DMS79 (cell line): ENCODE measurements around the gene GUCY1A2.
"Not testable (repeated sequence)": the region's sequence is repeated elsewhere in the genome, so short reads cannot be mapped to it uniquely, and the experiment has no call there.

Experiments used
- DNase-seq: peaks from one replicate; lab custom pipeline; 2025; lab: John Stamatoyannopoulos, UW

The GUCY1A2 gene

DNA sequence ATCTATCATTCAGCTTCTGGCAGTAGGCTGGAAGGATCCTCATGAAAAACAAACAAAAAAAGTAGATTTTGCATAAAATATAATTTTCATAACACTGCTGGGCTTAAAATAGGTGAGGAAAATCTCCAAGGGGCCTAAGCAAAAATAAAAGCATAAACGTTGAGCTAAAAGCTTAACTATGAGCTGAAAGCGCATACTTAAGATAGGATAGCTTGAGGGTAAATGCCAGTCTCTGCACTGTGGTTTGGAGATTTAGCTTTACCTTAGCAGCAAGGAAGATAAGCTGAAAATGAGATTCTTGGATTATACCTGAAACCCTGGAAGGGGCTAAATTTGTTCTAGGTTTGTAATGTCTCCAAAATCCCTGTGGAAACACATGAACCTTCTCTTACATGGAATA is 183.7 kb downstream of the GUCY1A2 start:
- DNase-seq = no peak

DNA sequence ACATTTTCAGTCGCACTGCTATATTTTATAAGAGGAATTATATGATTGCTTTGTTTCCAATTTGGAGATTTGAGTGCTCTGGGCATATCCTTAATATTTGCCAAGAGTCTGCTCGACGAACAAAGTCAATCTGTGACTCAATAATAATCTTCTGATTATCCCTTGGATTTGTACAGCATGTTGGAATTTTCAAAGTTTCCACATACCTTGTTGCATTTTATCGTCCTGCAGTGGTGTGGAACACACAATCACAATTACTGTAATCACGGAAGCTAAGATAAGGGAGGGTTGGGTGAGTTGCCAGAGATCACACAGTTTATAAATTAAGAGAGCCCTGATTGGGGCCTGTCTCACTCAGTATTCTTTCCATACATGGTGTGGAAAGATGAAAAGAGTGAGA is 189.3 kb downstream of the GUCY1A2 start:
- DNase-seq = no peak

DNA sequence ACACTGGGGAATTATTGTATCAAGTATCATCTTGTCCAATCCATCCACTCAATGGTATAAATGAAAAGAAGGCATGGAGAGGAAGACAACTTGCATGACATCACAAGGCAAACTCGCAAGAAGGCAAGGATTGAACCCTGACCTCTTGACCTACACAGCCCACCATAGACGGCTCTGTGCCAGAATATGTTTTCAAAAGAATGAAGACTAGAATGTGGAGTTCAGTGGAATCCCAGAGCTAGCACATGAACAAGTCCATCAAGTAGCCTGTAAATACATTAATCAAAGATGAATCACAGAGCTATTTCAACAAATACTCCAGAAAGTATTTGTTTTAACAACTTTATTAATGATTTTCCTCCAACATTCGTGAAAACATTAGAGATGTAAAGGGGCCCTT is 189.7 kb downstream of the GUCY1A2 start:
- DNase-seq = no peak

DNA sequence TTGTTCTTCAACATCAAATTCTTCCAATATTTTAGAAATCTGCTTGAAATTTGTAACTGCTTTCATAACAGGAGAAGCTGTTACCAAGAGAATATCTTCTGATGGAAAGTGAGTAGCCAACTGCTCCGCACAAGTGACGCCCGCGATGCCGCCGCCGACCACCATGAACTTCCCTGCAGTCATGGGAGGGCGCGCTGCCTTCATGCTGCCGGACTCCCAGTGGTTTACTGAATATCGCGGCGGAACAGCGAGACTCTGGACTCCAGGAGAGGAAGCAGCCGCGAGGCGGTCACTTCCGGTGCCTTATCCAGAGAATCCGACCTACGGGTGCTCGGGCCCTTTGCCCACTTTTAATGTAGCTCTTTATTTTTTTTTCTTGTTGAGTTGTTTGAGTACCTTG is 190.6 kb downstream of the GUCY1A2 start:
- DNase-seq = no peak

DNA sequence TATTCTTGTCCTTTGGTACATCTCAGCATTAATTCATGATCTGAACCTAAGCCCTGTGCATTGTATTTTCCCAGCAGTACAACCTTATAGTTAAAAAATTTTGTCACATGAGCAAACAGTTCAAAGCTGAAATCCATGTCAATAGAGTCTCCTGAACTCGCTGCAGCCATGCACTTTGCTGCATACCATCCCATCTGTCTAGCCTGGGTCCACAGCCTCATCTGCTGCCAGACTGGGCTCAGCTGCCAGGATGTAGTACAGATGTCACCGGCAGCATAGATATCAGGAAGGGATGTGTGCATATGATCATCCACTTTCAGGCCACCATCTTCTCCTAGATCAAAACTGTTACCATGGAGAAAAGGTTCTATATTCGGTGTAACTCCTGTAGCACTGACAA is 191.7 kb downstream of the GUCY1A2 start:
- DNase-seq = not testable (repeated sequence)

DNA sequence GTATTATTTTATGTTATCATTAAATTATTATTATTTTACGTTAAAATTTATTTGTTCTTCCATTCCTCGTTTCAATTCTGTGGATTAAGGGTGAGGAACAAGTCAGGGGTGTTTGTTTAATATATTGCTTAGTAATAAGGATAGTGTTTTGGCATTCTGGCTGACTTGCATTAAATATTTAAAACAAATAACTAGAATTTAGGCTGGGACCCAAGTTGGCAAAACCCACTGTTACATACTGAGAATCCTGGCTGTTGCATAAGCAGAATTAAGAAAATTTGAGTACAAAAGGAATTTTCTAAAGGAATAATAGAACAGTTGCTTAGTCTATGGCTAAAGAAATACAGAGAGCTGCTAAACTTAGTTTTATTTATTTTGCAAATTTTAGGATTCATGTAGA is 196.4 kb downstream of the GUCY1A2 start:
- no peak for DNase-seq

DNA sequence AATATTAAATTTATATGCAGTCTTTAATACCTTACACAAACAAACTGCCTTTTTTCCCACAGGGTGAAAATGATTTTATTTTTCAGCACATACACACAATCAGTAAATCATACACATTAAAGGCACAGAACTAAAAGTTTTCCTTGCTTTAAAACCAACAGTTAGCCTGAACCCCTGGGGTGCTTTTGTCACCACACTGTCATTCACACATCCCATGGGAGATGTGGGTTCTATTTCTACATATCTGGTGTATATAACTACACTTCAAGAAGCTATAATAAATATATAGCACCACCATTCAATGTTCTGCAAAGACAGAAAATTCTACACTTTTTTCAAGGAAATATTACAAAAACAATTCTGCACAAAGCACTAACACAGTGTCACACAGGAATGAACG is 197.0 kb downstream of the GUCY1A2 start:
- DNase-seq = no peak

DNA sequence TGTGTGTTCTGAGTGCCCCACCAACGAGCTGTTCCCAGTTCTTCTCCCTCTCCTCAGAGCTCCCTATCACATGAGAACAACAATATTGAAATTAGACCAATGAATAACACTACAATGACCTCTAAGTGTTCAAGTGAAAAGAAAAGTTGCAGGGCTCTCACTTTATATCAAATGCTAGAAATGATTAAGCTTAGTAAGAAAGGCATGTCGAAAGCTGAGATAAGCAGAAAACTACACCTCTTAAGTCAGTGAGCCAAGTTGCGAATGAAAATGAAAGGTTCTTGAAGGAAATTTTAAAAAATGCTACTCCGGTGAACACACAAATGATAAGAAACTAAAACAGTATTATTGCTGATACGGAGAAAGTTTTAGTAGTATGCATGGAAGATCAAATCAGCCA is 199.8 kb downstream of the GUCY1A2 start:
- DNase-seq = no peak

DNA sequence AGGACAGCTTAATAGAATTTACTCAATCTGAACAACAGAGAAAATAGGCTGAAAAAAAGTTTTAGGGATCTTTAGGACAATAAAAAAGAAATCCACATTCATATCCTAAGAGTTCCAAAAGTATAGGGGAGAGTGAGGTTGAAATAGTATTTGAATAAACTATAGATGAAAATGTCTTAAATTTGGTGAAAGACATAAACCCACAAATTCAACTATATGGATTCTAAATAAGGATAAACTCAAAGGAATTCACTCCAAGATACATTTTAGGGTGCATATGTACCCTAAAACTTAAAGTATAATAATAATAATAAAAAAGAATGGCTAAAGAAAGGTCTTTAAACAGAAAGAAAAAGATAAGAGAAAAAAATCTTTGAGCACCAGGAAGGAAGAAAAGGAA is 203.1 kb downstream of the GUCY1A2 start:
- no peak for DNase-seq

DNA sequence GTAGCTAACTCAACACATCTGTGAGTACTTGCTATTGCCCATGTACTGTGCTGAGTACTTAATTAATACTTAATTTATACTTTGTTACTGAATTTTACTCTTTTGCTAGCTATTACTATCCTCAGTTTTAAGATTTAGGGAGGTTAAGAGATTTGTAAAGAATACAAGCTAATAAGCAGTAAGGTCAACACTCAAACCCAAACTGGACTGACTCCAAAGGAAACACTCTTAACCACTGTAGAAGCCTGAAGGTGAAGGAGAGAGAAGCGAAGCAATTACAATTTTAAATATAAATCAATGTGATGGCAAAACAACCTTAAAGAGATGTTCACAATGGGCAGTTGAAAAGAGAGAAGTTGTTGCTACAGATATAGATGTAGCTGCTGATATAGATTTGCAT is 204.5 kb downstream of the GUCY1A2 start:
- no peak for DNase-seq

DNA sequence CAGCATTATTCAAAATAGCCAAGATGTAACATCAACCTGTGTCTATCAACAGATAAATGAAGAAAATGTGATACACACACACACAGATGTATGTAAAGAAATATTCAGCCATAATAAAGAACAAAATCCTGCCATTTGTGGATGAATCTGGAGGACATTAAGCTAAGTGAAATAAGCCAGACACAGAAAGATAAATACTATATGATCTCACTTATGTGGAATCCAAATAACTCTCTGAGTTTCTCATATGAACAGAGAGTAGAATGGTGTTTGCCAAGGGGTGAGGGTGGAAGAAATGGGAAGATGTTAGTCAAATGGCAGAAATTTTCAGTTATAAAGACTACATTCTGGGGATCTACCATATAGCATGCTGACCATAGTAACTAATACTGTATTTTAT is 224.2 kb downstream of the GUCY1A2 start:
- DNase-seq = no peak

DNA sequence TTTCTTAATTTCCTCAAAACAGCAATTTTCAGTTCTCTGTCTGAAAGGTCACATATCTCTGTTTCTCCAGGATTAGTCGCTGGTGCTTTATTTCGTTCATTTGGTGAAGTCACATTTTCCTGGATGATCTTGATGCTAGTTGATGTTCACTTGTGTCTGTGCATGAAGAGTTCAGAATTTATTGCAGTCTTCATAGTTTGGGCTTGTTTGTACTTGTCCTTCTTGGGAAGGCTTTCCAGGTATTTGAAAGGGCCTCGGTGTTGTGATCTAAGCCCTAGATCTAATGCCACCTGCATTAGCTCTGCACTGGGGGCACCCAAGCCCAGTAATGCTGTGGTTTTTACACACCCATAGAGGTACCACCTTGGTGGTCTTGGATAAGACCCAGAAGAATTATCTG is 228.9 kb downstream of the GUCY1A2 start:
- no peak for DNase-seq

DNA sequence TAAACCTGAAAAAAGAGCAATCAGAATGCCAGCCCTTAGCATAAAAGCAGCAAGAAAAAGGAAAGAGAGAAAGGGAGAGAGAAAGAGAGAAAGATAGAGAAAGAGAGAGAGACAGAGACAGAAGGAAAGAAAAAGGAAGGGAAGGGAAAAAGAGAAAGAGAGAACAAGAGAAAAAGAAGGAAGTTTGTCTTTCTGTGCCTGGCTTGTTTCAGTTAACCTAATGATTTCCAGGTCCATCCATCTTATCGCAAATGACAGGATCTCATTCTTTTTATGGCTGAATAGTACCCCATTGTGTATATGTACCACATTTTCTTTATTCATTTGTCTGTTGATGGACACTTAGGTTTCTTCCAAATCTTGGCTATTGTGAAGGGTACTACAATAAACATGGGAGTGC is 230.8 kb downstream of the GUCY1A2 start:
- no peak for DNase-seq

DNA sequence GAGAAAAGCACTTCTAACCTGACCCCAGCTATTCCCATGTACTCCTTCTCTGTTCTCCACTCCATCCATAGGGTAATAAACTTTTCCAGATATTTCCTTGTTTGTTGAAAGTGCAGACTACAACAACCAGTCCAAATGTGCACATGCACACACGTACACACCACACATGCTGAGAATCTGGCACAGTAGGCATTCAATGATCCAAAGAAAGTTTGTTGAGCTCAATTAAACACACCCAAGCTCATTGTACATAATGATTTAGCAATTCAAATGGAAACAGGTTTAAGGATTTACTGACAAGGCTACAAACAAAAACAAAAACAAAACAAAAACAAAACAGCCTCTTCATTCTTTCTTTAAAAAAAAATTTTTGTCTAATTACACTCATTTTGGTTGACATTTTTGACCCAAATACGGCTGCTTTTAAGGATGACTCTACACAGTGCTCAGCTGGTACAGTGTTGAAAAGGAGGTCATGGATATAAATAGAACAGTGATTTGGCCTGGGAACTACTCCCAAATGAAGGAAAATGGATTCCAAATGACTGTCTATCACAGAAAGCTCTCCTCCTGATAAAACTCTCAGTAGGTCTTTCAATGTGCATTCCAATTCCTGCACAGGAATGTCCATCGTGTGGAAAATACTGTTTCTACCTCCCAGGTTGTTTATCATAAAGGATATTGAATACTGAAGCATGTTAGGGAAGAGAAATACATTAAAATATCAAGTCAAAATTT is 232.2 kb downstream of the GUCY1A2 start:
- no peak for DNase-seq

DNA sequence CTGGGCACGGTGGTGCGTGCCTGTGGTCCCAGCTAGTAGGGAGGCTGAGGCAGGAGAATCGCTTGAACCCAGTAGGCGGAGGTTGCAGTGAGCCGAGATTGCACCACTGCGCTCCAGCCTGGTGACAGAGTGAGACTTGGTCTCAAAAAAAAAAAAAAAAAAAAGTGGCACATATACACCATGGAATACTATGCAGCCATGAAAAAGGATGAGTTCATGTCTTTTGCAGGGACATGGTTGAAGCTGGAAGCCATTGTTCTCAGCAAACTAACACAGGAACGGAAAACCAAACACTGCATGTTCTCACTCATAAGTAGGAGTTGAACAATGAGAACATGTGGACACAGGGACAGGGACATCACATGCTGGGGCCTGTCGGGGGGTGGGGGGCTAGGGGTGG is 241.0 kb downstream of the GUCY1A2 start:
- DNase-seq = not testable (repeated sequence)

DNA sequence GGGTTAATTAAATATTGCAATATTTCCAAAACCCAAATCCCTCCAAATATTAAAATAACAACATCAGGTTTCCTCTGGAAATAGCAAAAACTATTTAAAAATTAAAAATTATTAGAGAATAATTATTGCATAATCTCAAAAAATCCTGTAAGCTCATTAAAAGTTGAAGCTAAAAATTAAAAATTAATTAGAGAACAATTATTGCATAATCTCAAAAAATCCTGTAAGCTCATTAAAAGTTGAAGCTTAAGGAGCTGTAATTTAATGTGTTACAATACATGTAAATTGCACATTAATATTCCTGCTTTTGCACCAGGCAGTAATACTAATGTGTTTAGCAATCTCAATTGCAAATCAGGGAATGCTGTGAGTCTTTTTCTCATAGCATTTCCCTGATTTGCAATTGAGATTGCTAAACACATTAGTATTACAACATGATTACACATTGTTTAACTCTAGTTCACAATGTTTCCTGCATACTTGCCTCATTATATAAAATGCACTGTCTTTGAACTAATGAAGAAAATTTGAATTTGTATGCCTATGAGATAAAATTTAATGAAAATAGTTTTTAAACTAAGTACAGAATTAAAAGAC is 247.7 kb downstream of the GUCY1A2 start:
- no peak for DNase-seq

DNA sequence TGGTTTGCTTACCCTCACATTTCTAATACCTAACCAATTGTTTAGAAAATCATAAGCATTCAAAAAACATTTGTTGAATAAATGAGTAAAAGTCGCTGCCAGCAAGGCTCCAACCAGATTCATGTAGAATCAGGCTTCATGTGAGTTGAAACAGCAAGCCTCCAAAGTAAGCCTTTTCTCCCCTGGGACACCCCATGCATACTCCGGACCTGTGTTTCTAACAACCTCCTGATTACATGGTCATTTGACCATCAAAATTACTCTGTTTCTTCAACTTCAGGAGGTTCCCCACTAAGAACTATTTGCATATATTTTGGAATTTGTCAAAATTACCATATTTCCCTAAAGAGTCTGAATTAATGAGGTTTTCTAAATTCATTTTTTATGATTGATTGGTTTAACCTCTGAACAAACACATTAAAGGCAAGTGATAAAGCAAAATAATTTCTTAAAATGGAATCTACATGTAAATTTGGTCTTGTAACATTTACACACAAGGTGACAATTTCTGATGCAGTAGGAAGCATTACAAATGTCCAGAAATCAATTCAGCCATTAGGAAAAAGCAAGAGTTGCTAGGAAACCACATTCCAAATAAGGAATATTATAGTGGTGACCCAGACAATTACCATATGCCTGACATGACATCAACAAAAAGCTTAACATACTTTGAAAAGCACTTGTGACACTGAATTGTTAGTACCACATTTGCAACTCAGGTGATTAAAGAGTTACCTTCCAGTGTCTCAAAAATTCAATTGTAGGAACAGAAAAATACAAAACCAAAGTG is 252.6 kb downstream of the GUCY1A2 start:
- DNase-seq = no peak

DNA sequence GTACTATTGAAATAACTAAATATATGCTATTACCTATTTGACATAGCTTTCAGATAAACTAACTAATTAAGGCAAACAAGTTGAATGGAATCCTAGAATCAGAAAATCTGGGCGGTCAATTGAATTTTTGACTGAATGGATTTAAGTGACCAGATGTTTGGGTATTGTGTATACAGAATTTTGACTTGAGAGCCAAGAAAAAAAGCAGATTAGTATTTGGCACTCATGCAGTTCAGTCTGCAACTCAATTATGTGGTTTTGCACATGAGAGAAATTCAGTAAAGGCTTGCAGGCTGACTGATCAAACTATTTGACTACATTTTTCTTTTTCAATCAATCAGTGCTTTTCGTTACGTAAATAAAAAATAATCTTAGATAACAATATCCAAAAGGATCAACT is 254.8 kb downstream of the GUCY1A2 start:
- no peak for DNase-seq

DNA sequence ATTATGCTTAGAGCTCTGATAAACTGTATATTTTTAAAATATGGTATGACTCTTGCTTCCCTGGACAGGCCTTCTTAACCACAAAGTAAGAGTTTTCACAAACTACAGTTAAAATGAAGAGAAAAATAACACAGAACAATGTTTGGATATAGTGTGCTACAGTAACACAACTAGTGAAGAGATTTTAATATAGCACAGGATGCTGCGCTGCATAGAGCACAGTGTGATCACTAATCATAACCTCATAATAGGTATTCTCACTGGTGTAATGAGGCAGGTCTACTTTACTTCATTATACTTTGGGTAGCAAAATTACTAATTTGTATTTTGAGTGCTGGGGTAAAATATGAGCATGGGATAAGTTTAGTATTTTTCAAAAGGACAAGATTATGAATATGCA is 256.5 kb downstream of the GUCY1A2 start:
- DNase-seq = no peak

DNA sequence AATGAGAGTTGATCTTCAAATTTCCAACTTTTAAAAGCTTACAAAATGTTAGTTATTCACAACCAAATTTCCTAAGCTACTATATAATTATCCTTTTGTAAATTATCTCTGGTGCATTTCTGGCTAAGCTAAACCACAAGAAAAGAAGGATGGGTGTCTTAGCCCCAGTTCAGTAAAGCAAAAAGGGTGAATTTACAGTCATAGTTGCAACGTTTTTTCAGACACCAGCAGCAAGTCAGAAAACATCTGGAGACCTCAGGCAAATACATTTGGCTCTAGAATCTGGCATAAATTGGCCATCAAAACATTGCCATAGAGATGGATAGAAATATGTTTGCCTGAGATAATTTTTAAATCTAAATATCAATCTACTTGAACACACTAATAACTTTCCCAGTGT is 257.0 kb downstream of the GUCY1A2 start:
- DNase-seq = no peak

DNA sequence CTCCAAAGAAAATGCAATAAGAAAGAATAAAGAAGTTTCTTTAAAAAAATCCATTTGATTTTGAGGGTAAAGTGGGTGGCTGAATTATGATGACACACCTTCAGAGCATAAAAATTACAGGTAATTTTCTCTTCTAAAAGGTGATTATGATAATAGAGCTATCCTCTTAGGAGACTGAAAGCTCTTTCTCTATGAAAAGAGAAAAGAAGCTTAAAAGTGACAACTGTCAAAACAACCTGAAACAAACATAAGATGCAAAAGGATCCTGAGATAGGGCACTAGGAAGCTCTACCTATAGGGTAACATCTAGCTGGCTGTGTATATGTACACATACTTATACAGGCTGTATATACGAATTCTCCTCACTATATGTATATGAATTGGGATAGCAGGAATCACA is 270.2 kb downstream of the GUCY1A2 start:
- DNase-seq = no peak

DNA sequence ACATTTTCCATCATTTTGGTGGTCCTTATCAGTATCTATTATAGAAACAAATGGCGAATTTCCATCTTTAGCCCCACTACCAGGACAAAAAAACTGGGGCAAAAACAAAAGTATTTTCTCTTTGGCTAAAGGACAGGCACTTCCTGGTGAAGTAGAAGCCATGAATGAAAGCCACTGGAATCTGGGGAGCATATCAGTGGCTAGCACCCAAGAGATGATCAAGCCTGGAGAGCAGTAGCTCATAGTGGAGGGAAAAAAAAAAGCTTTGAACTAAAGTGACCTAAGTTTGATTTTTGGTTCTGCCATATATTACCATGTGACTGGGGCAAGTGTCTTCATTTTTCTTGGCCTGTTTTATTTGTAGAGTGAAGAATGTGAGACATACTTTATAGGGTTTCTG is 272.3 kb downstream of the GUCY1A2 start:
- DNase-seq = no peak

DNA sequence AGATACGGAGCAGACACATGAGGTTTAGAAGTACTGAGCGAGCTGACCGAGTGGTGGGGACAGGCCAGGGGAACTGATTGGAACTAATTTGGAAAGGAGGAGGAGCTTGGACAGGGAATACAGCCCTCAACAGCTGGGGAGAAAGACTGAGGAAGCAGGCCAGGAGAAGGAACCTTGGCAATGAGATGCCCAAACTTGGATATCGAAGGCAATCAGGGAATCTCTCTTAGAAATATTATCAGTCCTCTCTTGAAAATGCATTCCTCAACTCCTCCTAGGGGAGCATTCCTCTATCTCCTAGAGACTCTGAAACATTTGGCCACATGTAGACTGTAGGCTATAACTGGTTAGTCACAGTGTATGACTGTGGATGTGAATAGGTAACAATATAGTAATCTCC is 284.6 kb downstream of the GUCY1A2 start:
- DNase-seq = no peak
